ACC112 (cell line): ENCODE data around the gene TTC33.

Source experiments
- H2AFZ ChIP-seq: fragments of 200-600 bp; sonication (generic); one replicate; pipeline ENCODE4 v1.6.0; 2017; ENCODE audit warnings: antibody characterized with exemption, low read length; ENCODE audit not compliant: unreplicated experiment
- H3K27ac ChIP-seq: fragments of 200-600 bp; sonication (generic); 2 replicates; pipeline ENCODE4 v1.5.1; 2014; ENCODE audit warnings: low read depth, mild to moderate bottlenecking, antibody characterized with exemption, low read length, moderate library complexity
- H3K27me3 ChIP-seq: fragments of 200-600 bp; sonication (generic); 2 replicates; pipeline ENCODE4 v1.6.1; 2014; ENCODE audit warnings: mild to moderate bottlenecking, antibody characterized with exemption, low read length, moderate library complexity, mixed read lengths; ENCODE audit not compliant: insufficient read depth
- H3K36me3 ChIP-seq: fragments of 200-600 bp; sonication (generic); 2 replicates; pipeline ENCODE4 v1.6.1; 2016; ENCODE audit warnings: mild to moderate bottlenecking, antibody characterized with exemption, low read length, moderate library complexity, mixed read lengths; ENCODE audit not compliant: insufficient read depth
- H3K4me1 ChIP-seq: fragments of 200-600 bp; sonication (generic); one replicate; pipeline ENCODE4 v1.6.1; 2016; ENCODE audit warnings: low read length, mixed read lengths; ENCODE audit not compliant: insufficient read depth, unreplicated experiment, control insufficient read depth
- H3K4me3 ChIP-seq: fragments of 200-600 bp; sonication (generic); 2 replicates; pipeline ENCODE4 v1.5.1; 2014; ENCODE audit warnings: mild to moderate bottlenecking, low read depth, low read length
- H3K79me2 ChIP-seq: fragments of 200-600 bp; sonication (generic); one replicate; pipeline ENCODE4 v1.6.0; 2016; ENCODE audit warnings: low read length; ENCODE audit not compliant: control insufficient read depth, unreplicated experiment, insufficient read depth

TTC33 gene

DNA sequence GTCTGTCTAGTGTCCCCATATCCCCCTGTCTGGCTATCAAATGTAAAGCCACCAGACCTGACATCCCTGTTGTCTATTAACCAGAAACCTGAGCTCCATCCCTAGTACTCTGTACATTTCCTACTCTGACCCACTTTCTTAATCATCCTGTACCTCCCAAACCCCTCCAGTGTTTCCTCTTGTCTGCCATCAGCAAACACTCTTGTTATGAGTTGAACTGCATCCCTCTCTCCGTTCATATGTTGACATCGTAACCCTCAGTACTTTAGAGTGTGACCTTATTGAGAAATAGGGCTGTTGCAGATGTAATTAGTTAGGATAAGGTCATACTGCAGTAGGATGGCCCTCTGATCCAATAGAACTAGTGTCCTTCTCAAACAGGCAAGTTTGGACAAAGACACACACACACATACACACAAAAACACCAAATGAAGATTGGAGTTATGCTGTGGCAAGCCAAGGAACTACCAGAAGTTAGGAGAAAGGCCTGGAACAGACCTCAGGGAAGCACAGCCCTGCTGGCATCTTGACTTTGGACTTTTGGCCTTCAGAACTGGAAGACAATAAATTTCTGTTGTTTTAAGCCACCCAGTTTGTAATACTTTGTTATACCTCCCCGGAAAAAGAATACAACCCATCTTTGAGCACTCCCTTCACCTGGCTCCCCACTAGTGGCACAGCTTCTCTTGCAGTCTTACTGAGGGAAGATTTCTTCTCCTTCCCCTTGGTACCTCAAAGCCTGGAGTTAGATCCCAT, 256.1 kb downstream of the TTC33 start:
- Histone ChIP-seq H3K27me3 (no peaks in the 10 kb centered on the region), H2AFZ (no peak overlapping the region), H3K4me3 (no peak overlapping the region), H3K79me2 (no peaks in the 10 kb centered on the region), H3K36me3 (no peaks in the 10 kb centered on the region), H3K27ac (no peak overlapping the region), H3K4me1 (peaks cover 4% of the 10 kb centered on the region)

DNA sequence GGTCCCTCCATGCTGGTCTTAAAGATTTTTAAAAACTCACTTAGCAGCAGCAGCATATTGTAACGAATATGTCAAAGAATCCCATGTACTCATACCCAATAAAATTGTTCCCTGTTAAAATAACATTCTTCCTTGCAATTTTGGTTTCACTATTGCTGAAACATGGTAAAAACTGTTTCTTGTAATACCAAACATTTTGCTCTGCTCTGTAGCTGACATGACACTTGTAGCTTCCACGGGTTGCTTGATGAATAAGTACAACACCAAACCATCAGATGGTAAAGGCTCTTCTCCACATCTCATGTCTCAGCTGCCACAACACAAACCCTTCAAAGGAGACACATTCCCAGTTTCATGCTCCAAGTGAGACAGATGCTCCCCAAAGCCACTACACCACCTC, 256.8 kb downstream of the TTC33 start:
- no peaks in the 10 kb centered on the region for H3K79me2 ChIP-seq
- no peaks in the 10 kb centered on the region for H3K36me3 ChIP-seq
- peaks cover 4% of the 10 kb centered on the region for H3K4me1 ChIP-seq
- H3K27ac ChIP-seq = no peak overlapping the region
- H2AFZ ChIP-seq = no peak overlapping the region
- H3K27me3 ChIP-seq = no peaks in the 10 kb centered on the region
- H3K4me3 ChIP-seq = no peak overlapping the region

GRCh38 chr5:40497573-40497972, 258.2 kb downstream of the TTC33 start:
- H3K4me3 ChIP-seq = no peak overlapping the region
- H3K27ac ChIP-seq = no peak overlapping the region
- peaks cover 4% of the 10 kb centered on the region for H3K4me1 ChIP-seq
- H3K36me3 ChIP-seq = no peaks in the 10 kb centered on the region
- H2AFZ ChIP-seq = no peak overlapping the region
- no peaks in the 10 kb centered on the region for H3K27me3 ChIP-seq
- H3K79me2 ChIP-seq = no peaks in the 10 kb centered on the region

DNA sequence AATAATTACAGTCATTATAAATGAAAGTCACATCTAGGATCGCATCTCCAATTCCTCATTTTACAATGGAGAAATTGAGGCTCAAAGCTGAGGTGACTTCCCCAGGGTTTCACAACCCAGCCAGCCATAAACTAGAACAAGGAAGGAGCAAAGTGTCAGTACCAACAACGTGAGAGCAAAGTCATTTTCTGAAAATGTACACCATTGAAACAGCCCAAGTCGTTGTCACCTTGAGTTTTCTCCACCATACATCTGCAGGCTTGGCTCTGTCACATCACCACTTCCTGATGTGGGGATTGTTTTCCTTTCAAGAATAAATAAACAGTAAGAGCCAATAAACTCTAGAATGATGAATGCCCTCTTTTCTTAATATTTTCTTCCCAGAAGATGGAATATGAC, 260.5 kb downstream of the TTC33 start:
- Histone ChIP-seq H3K27ac (no peak overlapping the region), H3K36me3 (no peaks in the 10 kb centered on the region), H2AFZ (no peak overlapping the region), H3K27me3 (no peaks in the 10 kb centered on the region), H3K79me2 (no peaks in the 10 kb centered on the region), H3K4me1 (peaks cover 15% of the 10 kb centered on the region), H3K4me3 (no peak overlapping the region)

DNA sequence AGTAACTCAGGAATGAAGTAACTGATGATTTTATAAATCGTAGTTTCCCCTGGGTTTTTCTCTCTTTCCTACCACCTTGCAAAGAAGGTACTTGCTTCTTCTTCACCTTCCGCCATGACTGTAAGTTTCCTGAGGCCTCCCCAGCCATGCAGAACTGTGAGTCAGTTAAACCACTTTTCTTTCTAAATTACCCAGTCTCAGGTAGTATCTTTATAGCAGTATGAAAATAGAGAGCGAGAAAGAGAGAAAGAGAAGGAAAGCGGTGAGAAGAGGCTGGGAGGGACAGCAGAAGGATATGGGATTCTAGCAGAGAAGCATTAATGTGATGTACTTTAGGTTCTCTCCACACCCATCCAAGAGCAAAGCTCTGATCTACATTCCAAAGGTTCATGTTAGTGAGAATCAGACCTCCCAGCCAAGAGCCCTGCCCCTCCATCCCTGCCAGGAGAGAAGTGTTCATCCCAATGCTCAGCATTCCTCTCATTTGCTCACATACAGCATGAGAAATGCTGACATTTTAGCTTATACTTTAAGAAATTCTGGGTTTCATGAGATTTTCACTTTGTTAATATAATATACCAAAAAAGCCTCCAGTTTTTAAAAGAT, 261.0 kb downstream of the TTC33 start:
- Histone ChIP-seq H3K36me3 (no peaks in the 10 kb centered on the region), H3K27me3 (no peaks in the 10 kb centered on the region), H3K4me3 (no peak overlapping the region), H2AFZ (no peak overlapping the region), H3K79me2 (no peaks in the 10 kb centered on the region), H3K27ac (no peak overlapping the region), H3K4me1 (peaks cover 15% of the 10 kb centered on the region)

DNA sequence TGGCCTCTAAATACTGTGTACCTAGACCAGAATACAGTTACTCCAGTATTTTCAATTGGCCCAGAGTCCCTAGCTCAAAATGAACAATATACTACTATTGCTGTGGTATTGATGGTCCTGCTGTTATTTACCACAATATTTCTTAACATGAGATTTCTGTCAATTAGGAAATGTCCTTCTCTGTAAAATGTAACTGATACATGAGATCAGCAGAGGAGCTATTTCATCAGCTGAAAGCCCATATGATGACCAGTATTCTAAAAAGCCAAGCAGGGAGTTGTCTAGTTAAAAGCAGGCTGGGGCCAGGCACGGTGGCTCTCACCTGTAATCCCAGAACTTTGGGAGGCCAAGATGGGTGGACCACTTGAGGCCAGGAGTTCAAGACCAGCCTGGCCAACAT, 263.7 kb downstream of the TTC33 start:
- H3K27me3 ChIP-seq = no peaks in the 10 kb centered on the region
- H2AFZ ChIP-seq = no peak overlapping the region
- H3K27ac ChIP-seq = no peak overlapping the region
- H3K4me1 ChIP-seq = peaks cover 13% of the 10 kb centered on the region
- no peaks in the 10 kb centered on the region for H3K36me3 ChIP-seq
- no peak overlapping the region for H3K4me3 ChIP-seq
- H3K79me2 ChIP-seq = no peaks in the 10 kb centered on the region

DNA sequence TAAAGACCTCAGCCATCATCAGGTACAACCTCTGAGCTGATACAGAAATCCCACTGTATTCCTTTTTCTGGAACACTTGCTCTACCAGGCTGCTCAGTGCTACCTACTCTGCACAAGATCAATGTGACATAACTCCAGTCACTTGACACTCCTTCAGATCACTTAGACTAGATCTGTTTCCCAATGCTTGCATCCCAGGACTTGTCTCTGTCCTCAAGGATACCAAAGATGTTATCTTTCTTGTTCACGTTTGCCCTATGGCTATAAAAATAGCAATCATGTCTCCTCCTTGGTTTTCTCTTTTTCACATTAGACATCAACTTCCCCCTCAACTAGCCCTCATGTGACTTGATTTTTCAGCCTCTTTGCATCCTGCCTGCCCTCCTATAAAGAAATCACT, 264.1 kb downstream of the TTC33 start:
- Histone ChIP-seq H3K27ac (no peak overlapping the region), H3K4me1 (peaks cover 18% of the 10 kb centered on the region), H3K36me3 (no peaks in the 10 kb centered on the region), H3K79me2 (no peaks in the 10 kb centered on the region), H3K27me3 (no peaks in the 10 kb centered on the region), H2AFZ (no peak overlapping the region), H3K4me3 (no peak overlapping the region)

DNA sequence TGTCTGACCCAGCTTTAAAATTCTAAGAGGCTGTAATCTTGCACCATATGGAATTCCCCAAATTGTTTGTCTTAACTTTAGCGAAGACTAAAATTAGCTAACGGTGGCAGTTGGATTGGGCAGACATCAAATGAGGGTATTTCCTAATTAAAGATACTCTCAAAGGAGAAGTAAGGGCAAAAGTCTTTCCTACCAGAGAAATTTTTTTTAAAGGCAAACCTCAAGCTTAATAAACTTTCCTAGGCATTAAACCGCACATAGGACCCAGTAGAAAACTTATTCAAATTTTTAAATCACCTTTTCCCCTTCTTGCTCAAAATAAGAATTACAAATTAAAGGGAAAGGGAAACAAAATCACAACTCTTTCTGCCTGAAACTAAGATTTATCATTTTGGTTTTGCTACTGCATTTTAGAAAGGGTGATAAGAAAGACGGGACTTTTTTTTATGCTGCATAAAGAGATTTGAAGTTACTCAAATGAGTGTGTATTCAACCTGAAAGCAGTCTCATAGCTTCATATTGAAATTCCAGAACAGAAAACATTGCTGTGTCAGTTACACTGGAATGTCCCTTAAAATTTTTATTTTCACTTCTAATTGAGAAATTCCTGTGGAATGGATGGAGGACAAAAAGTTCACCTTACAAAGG, 265.2 kb downstream of the TTC33 start:
- H3K27me3 ChIP-seq = no peaks in the 10 kb centered on the region
- H3K36me3 ChIP-seq = no peaks in the 10 kb centered on the region
- peaks cover 18% of the 10 kb centered on the region for H3K4me1 ChIP-seq
- no peak overlapping the region for H3K4me3 ChIP-seq
- H3K79me2 ChIP-seq = no peaks in the 10 kb centered on the region
- H3K27ac ChIP-seq = peak overlapping the region; percentile 2; the same call in 1 of the 2 replicates
- peak overlapping the region; percentile 27 for H2AFZ ChIP-seq

DNA sequence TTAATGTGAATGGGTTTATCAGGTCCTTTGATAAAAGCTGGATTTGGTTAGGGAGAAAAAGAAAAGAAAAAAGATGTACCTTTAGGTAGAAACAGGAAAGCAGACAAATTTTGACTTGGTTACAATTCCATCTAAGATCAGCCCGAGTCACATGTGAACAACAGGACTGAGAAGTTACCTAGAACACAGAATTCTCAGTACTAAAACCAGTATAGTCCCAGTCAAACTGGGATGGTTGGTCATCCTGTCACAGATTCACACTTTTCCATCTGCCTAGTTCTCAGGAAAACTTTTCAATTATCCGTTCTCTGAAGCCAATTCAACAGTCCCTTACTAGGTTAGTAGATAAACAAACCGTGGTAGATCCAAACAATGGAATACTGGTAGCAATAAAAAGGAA, 266.3 kb downstream of the TTC33 start:
- Histone ChIP-seq H3K27me3 (no peaks in the 10 kb centered on the region), H3K4me3 (no peak overlapping the region), H2AFZ (no peak overlapping the region), H3K4me1 (peaks cover 18% of the 10 kb centered on the region), H3K27ac (no peak overlapping the region), H3K79me2 (no peaks in the 10 kb centered on the region), H3K36me3 (no peaks in the 10 kb centered on the region)

- Histone ChIP-seq H3K36me3 (no peaks in the 10 kb centered on the region), H2AFZ (no peak overlapping the region), H3K4me1 (peaks cover 18% of the 10 kb centered on the region), H3K79me2 (no peaks in the 10 kb centered on the region), H3K4me3 (no peak overlapping the region), H3K27me3 (no peaks in the 10 kb centered on the region), H3K27ac (no peak overlapping the region)
These were observed 269.1 kb downstream of the TTC33 start for GRCh38 chr5:40486437-40487275.
